ENCODE results near the gene AP1S3.

Gene AP1S3

GRCh38 chr2:223837287-223838061, at the start of gene AP1S3:
AP1S3 (minus strand) TSS chr2:223837582; CDS start chr2:223837450, 132 bp downstream.
- Histone ChIP-seq H3K9me3 (replicated peaks; ENCODE audit: insufficient read depth, low read length) (no peaks in the 10 kb centered on the region), H4K20me1 (ENCODE audit: insufficient read depth, low read length) (no peaks in the 10 kb centered on the region; the same call in 1 of the 2 replicates), H3F3A (ENCODE audit: insufficient read depth, low read length) (peaks cover 33% of the 10 kb centered on the region), H3K9me2 (replicated peaks; ENCODE audit: insufficient read depth, low read length) (no peaks in the 10 kb centered on the region), H3K4me3 (ENCODE audit: low read length) (peak within 1 kb of the TSS; percentile 91), H3K4me2 (ENCODE audit: low read depth, low read length) (peak within 1 kb of the TSS; percentile 81), H2AFZ (ENCODE audit: low read length) (peak within 1 kb of the TSS; percentile 98), H3K27ac (ENCODE audit: low read length) (peak within 1 kb of the TSS; percentile 78; the same call in 1 of the 2 replicates), H3K9ac (ENCODE audit: low read length) (peak within 1 kb of the TSS; percentile 60), H3K4me1 (ENCODE audit: low read length) (peaks cover 23% of the 10 kb centered on the region), H3K79me2 (ENCODE audit: low read length) (peaks cover 43% of the 10 kb centered on the region), H3K27me3 (replicated peaks; ENCODE audit: insufficient read depth, low read length) (no peaks in the 10 kb centered on the region), H3K36me3 (replicated peaks; ENCODE audit: insufficient read depth, low read length) (no peaks in the 10 kb centered on the region)
- TF ChIP-seq EZH2 (optimal IDR thresholded peaks at IDR 0.05; ENCODE audit: low read depth, low read length) (no peak), EZH2phosphoT487 (IDR thresholded peaks at IDR 0.05; ENCODE audit: low read length) (no peak), CTCF (IDR thresholded peaks at IDR 0.05; ENCODE audit: low read length) (0 out of 2 replicates have a peak, but pooled peaks have one; percentile 33)
- peak; percentile 89 for DNase-seq

- Histone ChIP-seq H2AFZ (ENCODE audit: low read length) (no peak overlapping the region), H3K36me3 (replicated peaks; ENCODE audit: insufficient read depth, low read length) (no peaks in the 10 kb centered on the region), H3K4me3 (ENCODE audit: low read length) (no peak overlapping the region), H3K27me3 (replicated peaks; ENCODE audit: insufficient read depth, low read length) (no peaks in the 10 kb centered on the region), H3K9me3 (replicated peaks; ENCODE audit: insufficient read depth, low read length) (no peaks in the 10 kb centered on the region), H3K9ac (ENCODE audit: low read length) (no peak overlapping the region), H3K9me2 (replicated peaks; ENCODE audit: insufficient read depth, low read length) (no peaks in the 10 kb centered on the region), H3K79me2 (ENCODE audit: low read length) (no peaks in the 10 kb centered on the region), H3K4me1 (ENCODE audit: low read length) (no peaks in the 10 kb centered on the region), H3K27ac (ENCODE audit: low read length) (no peak overlapping the region), H3K4me2 (ENCODE audit: low read depth, low read length) (no peak overlapping the region), H3F3A (ENCODE audit: insufficient read depth, low read length) (no peaks in the 10 kb centered on the region), H4K20me1 (ENCODE audit: insufficient read depth, low read length) (no peaks in the 10 kb centered on the region)
- no peak for DNase-seq
- TF ChIP-seq EZH2 (optimal IDR thresholded peaks at IDR 0.05; ENCODE audit: low read depth, low read length): no peak
- no peak for TF ChIP-seq CTCF (IDR thresholded peaks at IDR 0.05; ENCODE audit: low read length)
- TF ChIP-seq EZH2phosphoT487 (IDR thresholded peaks at IDR 0.05; ENCODE audit: low read length): no peak
These were observed 49.7 kb upstream of the AP1S3 start for GRCh38 chr2:223887127-223887526.

- Histone ChIP-seq H4K20me1 (ENCODE audit: insufficient read depth, low read length) (no peaks in the 10 kb centered on the region), H3F3A (ENCODE audit: insufficient read depth, low read length) (no peaks in the 10 kb centered on the region), H3K79me2 (ENCODE audit: low read length) (no peaks in the 10 kb centered on the region), H3K4me2 (ENCODE audit: low read depth, low read length) (no peak overlapping the region), H3K27me3 (replicated peaks; ENCODE audit: insufficient read depth, low read length) (no peaks in the 10 kb centered on the region), H2AFZ (ENCODE audit: low read length) (no peak overlapping the region), H3K27ac (ENCODE audit: low read length) (no peak overlapping the region), H3K9me2 (replicated peaks; ENCODE audit: insufficient read depth, low read length) (no peaks in the 10 kb centered on the region), H3K36me3 (replicated peaks; ENCODE audit: insufficient read depth, low read length) (no peaks in the 10 kb centered on the region), H3K9ac (ENCODE audit: low read length) (no peak overlapping the region), H3K4me3 (ENCODE audit: low read length) (no peak overlapping the region), H3K4me1 (ENCODE audit: low read length) (no peaks in the 10 kb centered on the region), H3K9me3 (replicated peaks; ENCODE audit: insufficient read depth, low read length) (no peaks in the 10 kb centered on the region)
- TF ChIP-seq EZH2 (optimal IDR thresholded peaks at IDR 0.05; ENCODE audit: low read depth, low read length): no peak
- no peak for TF ChIP-seq CTCF (IDR thresholded peaks at IDR 0.05; ENCODE audit: low read length)
- no peak for TF ChIP-seq EZH2phosphoT487 (IDR thresholded peaks at IDR 0.05; ENCODE audit: low read length)
- no peak for DNase-seq
These were observed 49.3 kb upstream of the AP1S3 start for GRCh38 chr2:223886726-223887125.

All from MM.1S (cell line).